ENCODE results near the gene CENPB. TPM values are rescaled to one million over a fixed set of nuclear protein-coding genes. Genes with fewer than 3 reads are reported as not detected.

CENPB gene
- total RNA-seq, 1 experiment from 2014 or later = 108 TPM

DNA sequence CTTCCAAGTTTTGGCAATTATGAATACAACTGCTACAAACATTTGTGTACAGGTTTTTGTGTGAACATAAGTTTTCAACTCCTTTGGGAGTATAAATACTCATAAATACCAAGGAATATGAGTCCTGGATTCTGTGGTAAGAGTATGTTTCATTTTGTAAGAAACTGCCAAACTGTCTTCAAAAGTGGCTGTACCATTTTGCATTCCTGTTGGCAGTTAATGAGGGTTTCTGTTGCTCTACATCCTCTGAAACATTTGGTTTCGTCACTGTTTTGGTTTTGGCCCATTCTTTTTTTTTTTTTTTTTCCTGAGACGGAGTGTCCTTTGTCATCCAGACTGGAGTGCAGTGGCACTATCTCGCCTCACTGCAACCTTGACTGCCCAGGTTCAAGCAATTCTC is 42.3 kb upstream of the CENPB start:
- no TSS peak for BruUV-seq (replicated peaks)
- ChIA-PET POLR2A (ENCODE audit: low non-redundant PET) (no interaction called here), CTCF (no interaction called here)
- no peak overlapping the region for H3K4me3 ChIP-seq (ENCODE audit: low read depth, low read length, poor library complexity, severe bottlenecking)
- no peaks in the 10 kb centered on the region for H3K9me3 ChIP-seq (ENCODE audit: low read depth, low read length, poor library complexity, severe bottlenecking)
- no peaks in the 10 kb centered on the region for H3K36me3 ChIP-seq (ENCODE audit: insufficient read depth, low read length, poor library complexity, severe bottlenecking)
- DNase-seq (ENCODE audit: low spot score) = no peak
- no peak for TF ChIP-seq EZH2 (IDR thresholded peaks at IDR 0.05; ENCODE audit: borderline replicate concordance, low read depth, low read length, poor library complexity, severe bottlenecking)
- TF ChIP-seq, protein P1, sequence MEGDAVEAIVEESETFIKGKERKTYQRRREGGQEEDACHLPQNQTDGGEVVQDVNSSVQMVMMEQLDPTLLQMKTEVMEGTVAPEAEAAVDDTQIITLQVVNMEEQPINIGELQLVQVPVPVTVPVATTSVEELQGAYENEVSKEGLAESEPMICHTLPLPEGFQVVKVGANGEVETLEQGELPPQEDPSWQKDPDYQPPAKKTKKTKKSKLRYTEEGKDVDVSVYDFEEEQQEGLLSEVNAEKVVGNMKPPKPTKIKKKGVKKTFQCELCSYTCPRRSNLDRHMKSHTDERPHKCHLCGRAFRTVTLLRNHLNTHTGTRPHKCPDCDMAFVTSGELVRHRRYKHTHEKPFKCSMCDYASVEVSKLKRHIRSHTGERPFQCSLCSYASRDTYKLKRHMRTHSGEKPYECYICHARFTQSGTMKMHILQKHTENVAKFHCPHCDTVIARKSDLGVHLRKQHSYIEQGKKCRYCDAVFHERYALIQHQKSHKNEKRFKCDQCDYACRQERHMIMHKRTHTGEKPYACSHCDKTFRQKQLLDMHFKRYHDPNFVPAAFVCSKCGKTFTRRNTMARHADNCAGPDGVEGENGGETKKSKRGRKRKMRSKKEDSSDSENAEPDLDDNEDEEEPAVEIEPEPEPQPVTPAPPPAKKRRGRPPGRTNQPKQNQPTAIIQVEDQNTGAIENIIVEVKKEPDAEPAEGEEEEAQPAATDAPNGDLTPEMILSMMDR (conservative IDR thresholded peaks at IDR 0.05; ENCODE audit: low read depth, low read length) = no peak
- intact Hi-C loops (cut with micrococcal nuclease; ENCODE audit: unreplicated experiment) = no loop called here
- no peak overlapping the region for H3K27ac ChIP-seq (ENCODE audit: low read depth, low read length, poor library complexity, severe bottlenecking)
- no peaks in the 10 kb centered on the region for H3K27me3 ChIP-seq (replicated peaks; ENCODE audit: insufficient read depth, low read depth, low read length, poor library complexity)
- H3K4me1 ChIP-seq (ENCODE audit: insufficient read depth, low read length, poor library complexity, severe bottlenecking) = no peaks in the 10 kb centered on the region

DNA sequence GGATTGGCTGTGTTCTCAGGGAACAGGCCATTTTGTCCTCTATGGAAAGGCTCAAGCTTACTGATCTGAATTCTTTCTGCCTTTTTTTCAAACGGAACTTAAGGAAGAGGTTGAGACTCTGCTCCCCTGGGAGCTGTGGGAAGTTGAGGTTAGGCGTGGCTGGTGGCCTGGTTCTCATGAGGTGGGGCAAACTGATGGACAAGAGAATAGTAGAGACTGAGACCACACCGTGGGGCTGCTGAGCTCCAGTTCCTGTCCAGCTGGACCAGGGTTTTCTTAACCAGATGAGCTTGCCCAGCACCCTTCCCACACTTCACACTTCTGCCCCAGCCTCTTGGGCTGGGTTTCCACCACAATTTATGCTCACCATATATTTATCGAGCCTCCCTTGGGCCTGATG is 39.9 kb upstream of the CENPB start:
- CTCF ChIA-PET = no interaction called here
- Histone ChIP-seq H3K36me3 (ENCODE audit: insufficient read depth, low read length, poor library complexity, severe bottlenecking) (peaks cover 6% of the 10 kb centered on the region), H3K9me3 (ENCODE audit: low read depth, low read length, poor library complexity, severe bottlenecking) (no peaks in the 10 kb centered on the region), H3K4me1 (ENCODE audit: insufficient read depth, low read length, poor library complexity, severe bottlenecking) (peaks cover under 1% of the 10 kb centered on the region), H3K27ac (ENCODE audit: low read depth, low read length, poor library complexity, severe bottlenecking) (no peak overlapping the region), H3K4me3 (ENCODE audit: low read depth, low read length, poor library complexity, severe bottlenecking) (no peak overlapping the region), H3K27me3 (replicated peaks; ENCODE audit: insufficient read depth, low read depth, low read length, poor library complexity) (no peaks in the 10 kb centered on the region)
- POLR2A ChIA-PET (ENCODE audit: low non-redundant PET) = no interaction called here
- intact Hi-C loops (cut with micrococcal nuclease; ENCODE audit: unreplicated experiment) = no loop called here
- BruUV-seq (replicated peaks) = no TSS peak
- no peak for DNase-seq (ENCODE audit: low spot score)
- TF ChIP-seq EZH2 (IDR thresholded peaks at IDR 0.05; ENCODE audit: borderline replicate concordance, low read depth, low read length, poor library complexity, severe bottlenecking) = no peak
- TF ChIP-seq, protein P1 (conservative IDR thresholded peaks at IDR 0.05; ENCODE audit: low read depth, low read length) = no peak

DNA sequence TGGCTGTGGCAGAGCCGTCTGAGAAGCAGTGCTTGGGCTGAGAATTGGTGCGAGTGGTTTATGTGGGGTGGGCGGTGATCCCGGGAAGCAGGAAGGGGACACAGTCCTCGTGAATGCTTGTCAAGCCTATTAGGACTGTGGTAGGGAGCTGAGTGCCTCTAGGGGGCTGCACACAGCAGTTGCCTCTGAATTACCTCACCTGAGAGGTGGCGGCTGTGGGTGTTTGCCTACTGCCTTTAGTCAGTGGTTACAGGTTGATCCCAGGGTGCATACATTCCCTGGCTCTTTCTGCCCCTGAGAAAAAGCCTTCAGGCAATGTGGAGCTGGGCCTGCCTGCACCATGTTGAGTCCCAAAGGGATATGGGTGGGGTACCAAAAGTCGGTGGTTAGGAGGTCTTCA is 39.0 kb upstream of the CENPB start:
- BruUV-seq (replicated peaks) = no TSS peak
- POLR2A ChIA-PET (ENCODE audit: low non-redundant PET) = no interaction called here
- intact Hi-C loops (cut with micrococcal nuclease; ENCODE audit: unreplicated experiment) = no loop called here
- H3K36me3 ChIP-seq (ENCODE audit: insufficient read depth, low read length, poor library complexity, severe bottlenecking) = peaks cover 6% of the 10 kb centered on the region
- H3K27me3 ChIP-seq (replicated peaks; ENCODE audit: insufficient read depth, low read depth, low read length, poor library complexity) = no peaks in the 10 kb centered on the region
- H3K4me1 ChIP-seq (ENCODE audit: insufficient read depth, low read length, poor library complexity, severe bottlenecking) = peaks cover 5% of the 10 kb centered on the region
- no peak overlapping the region for H3K4me3 ChIP-seq (ENCODE audit: low read depth, low read length, poor library complexity, severe bottlenecking)
- CTCF ChIA-PET = no interaction called here
- no peak overlapping the region for H3K27ac ChIP-seq (ENCODE audit: low read depth, low read length, poor library complexity, severe bottlenecking)
- H3K9me3 ChIP-seq (ENCODE audit: low read depth, low read length, poor library complexity, severe bottlenecking) = no peaks in the 10 kb centered on the region
- DNase-seq (ENCODE audit: low spot score) = no peak
- TF ChIP-seq, protein P1 (conservative IDR thresholded peaks at IDR 0.05; ENCODE audit: low read depth, low read length) = no peak
- TF ChIP-seq EZH2 (IDR thresholded peaks at IDR 0.05; ENCODE audit: borderline replicate concordance, low read depth, low read length, poor library complexity, severe bottlenecking) = no peak
